Neural cell (in vitro differentiated cells): ENCODE data around the gene APOL4. TPM values are rescaled to one million over a fixed set of nuclear protein-coding genes. Genes with fewer than 3 reads are reported as not detected.

Source experiments
- H2AFZ ChIP-seq: fragments of 200-600, 300-800 bp; sonication (generic), shearing (Covaris generic); 2 replicates; pipeline ENCODE4 v1.6.0; 2014; ENCODE audit warnings: low read depth, mild to moderate bottlenecking, antibody characterized with exemption, low read length, moderate library complexity
- H3F3A ChIP-seq: fragments of 200-600 bp; shearing (Covaris generic); 2 replicates; pipeline ENCODE4 v1.6.1; 2016; ENCODE audit warnings: mild to moderate bottlenecking, moderate library complexity, mixed read lengths, antibody characterized with exemption, low read length; ENCODE audit not compliant: insufficient read depth, poor library complexity, severe bottlenecking
- H3K27ac ChIP-seq: fragments of 200-600, 300-800 bp; sonication (generic), shearing (Covaris generic); 2 replicates; pipeline ENCODE4 v1.5.1; 2014; ENCODE audit warnings: mild to moderate bottlenecking, low read length, moderate library complexity
- H3K27me3 ChIP-seq: fragments of 300-800, 200-600 bp; sonication (generic), shearing (Covaris generic); 2 replicates; pipeline ENCODE4 v1.6.0; 2014; ENCODE audit warnings: mild to moderate bottlenecking, low read depth, low read length, moderate library complexity; ENCODE audit not compliant: insufficient read depth
- H3K36me3 ChIP-seq: fragments of 300-800, 200-600 bp; sonication (generic), shearing (Covaris generic); 2 replicates; pipeline ENCODE4 v1.5.1; 2014; ENCODE audit warnings: mild to moderate bottlenecking, antibody characterized with exemption, low read length, moderate library complexity; ENCODE audit not compliant: insufficient read depth
- H3K4me2 ChIP-seq: fragments of 300-800, 200-600 bp; sonication (generic), shearing (Covaris generic); 2 replicates; pipeline ENCODE4 v1.6.0; 2014; ENCODE audit warnings: mild to moderate bottlenecking, low read length
- H3K4me3 ChIP-seq: fragments of 300-800, 200-600 bp; sonication (generic), shearing (Covaris generic); 2 replicates; pipeline ENCODE4 v1.5.1; 2014; ENCODE audit warnings: mild to moderate bottlenecking, low read length, moderate library complexity
- H3K79me2 ChIP-seq: fragments of 200-600 bp; shearing (Covaris generic); replicated peaks from 2 replicates; pipeline ENCODE4 v1.6.0; 2014; ENCODE audit warnings: mild to moderate bottlenecking, low read length, moderate library complexity; ENCODE audit not compliant: insufficient read depth
- H3K9ac ChIP-seq: fragments of 300-800, 200-600 bp; sonication (generic), shearing (Covaris generic); 2 replicates; pipeline ENCODE4 v1.6.1; 2016; ENCODE audit warnings: mild to moderate bottlenecking, low read length, mixed read lengths
- H3K9me2 ChIP-seq: fragments of 200-600 bp; shearing (Covaris generic); 2 replicates; pipeline ENCODE4 v1.6.1; 2016; ENCODE audit warnings: mild to moderate bottlenecking, low read length, mixed read lengths; ENCODE audit not compliant: insufficient read depth
- H3K9me3 ChIP-seq: fragments of 200-600, 300-800 bp; sonication (generic), shearing (Covaris generic); 2 replicates; pipeline ENCODE4 v1.6.1; 2016; ENCODE audit warnings: mild to moderate bottlenecking, mixed run types, low read length, moderate library complexity, mixed read lengths
- H4K20me1 ChIP-seq: fragments of 200-600 bp; shearing (Covaris generic); 2 replicates; pipeline ENCODE4 v1.6.1; 2016; ENCODE audit warnings: mild to moderate bottlenecking, mixed run types; ENCODE audit not compliant: insufficient read depth
- EP300 ChIP-seq: fragments of 450-650 bp; conservative IDR thresholded peaks from 2 replicates; pipeline ENCODE4 v1.6.1; 2014; ENCODE audit warnings: antibody characterized with exemption, mild to moderate bottlenecking, moderate library complexity; ENCODE audit not compliant: poor library complexity, severe bottlenecking
- EZH2 ChIP-seq: fragments of 200-600, 300-800 bp; shearing (Covaris generic), sonication (generic); IDR thresholded peaks from 2 replicates; pipeline ENCODE4 v1.6.1; 2014; ENCODE audit warnings: antibody characterized with exemption, low read length, borderline replicate concordance, mild to moderate bottlenecking; ENCODE audit not compliant: insufficient read depth, poor library complexity, severe bottlenecking
- MXI1 ChIP-seq: fragments of 450-650 bp; conservative IDR thresholded peaks from 2 replicates; pipeline ENCODE4 v1.6.1; 2014; ENCODE audit warnings: antibody characterized with exemption, mild to moderate bottlenecking; ENCODE audit not compliant: poor library complexity, severe bottlenecking
- POLR2AphosphoS5 ChIP-seq: IDR thresholded peaks from 2 replicates; pipeline ENCODE4 v1.6.1; 2012
- RAD21 ChIP-seq: fragments of 450-650 bp; conservative IDR thresholded peaks from 2 replicates; pipeline ENCODE4 v1.6.1; 2014; ENCODE audit warnings: antibody characterized with exemption, mild to moderate bottlenecking, moderate library complexity
- SMC3 ChIP-seq: fragments of 450-650 bp; conservative IDR thresholded peaks from 2 replicates; pipeline ENCODE4 v1.6.1; 2014; ENCODE audit warnings: antibody characterized with exemption, mild to moderate bottlenecking, moderate library complexity; ENCODE audit not compliant: poor library complexity
- TAF1 ChIP-seq: IDR thresholded peaks from 2 replicates; pipeline ENCODE4 v1.6.1; 2012; ENCODE audit warnings: low read depth
- polyA plus RNA-seq: library from polyadenylated mRNA; depleted of rRNA; stranded (reverse); fragments of >200 nt; gene quantifications from 2 replicates; pipeline ENCODE4 v1.2.3, GENCODE V29; 2014
- TF ChIP-seq, protein P1 (sequence below): fragments of 450-650 bp; IDR thresholded peaks from 2 replicates; pipeline ENCODE4 v1.5.1; 2014; ENCODE audit warnings: antibody characterized with exemption, mild to moderate bottlenecking, moderate library complexity; ENCODE audit not compliant: poor library complexity, severe bottlenecking
- TF ChIP-seq, protein P2 (sequence below): IDR thresholded peaks from 2 replicates; pipeline ENCODE4 v1.6.1; 2012; ENCODE audit warnings: borderline replicate concordance

Gene APOL4
- polyA plus RNA-seq, 1 donor from 2014 or later = not detected

- H3K36me3 ChIP-seq = no peaks in the 10 kb centered on the region
- no peak overlapping the region for H3K4me2 ChIP-seq
- H2AFZ ChIP-seq = no peak overlapping the region
- no peaks in the 10 kb centered on the region for H3K79me2 ChIP-seq
- no peaks in the 10 kb centered on the region for H3K9me3 ChIP-seq
- no peaks in the 10 kb centered on the region for H4K20me1 ChIP-seq
- no peak for TF ChIP-seq TAF1
- no peak for TF ChIP-seq SMC3
- TF ChIP-seq EP300 = no peak
- TF ChIP-seq, protein P1, sequence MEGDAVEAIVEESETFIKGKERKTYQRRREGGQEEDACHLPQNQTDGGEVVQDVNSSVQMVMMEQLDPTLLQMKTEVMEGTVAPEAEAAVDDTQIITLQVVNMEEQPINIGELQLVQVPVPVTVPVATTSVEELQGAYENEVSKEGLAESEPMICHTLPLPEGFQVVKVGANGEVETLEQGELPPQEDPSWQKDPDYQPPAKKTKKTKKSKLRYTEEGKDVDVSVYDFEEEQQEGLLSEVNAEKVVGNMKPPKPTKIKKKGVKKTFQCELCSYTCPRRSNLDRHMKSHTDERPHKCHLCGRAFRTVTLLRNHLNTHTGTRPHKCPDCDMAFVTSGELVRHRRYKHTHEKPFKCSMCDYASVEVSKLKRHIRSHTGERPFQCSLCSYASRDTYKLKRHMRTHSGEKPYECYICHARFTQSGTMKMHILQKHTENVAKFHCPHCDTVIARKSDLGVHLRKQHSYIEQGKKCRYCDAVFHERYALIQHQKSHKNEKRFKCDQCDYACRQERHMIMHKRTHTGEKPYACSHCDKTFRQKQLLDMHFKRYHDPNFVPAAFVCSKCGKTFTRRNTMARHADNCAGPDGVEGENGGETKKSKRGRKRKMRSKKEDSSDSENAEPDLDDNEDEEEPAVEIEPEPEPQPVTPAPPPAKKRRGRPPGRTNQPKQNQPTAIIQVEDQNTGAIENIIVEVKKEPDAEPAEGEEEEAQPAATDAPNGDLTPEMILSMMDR = no peak
- TF ChIP-seq MXI1 = no peak
- TF ChIP-seq, protein P2, sequence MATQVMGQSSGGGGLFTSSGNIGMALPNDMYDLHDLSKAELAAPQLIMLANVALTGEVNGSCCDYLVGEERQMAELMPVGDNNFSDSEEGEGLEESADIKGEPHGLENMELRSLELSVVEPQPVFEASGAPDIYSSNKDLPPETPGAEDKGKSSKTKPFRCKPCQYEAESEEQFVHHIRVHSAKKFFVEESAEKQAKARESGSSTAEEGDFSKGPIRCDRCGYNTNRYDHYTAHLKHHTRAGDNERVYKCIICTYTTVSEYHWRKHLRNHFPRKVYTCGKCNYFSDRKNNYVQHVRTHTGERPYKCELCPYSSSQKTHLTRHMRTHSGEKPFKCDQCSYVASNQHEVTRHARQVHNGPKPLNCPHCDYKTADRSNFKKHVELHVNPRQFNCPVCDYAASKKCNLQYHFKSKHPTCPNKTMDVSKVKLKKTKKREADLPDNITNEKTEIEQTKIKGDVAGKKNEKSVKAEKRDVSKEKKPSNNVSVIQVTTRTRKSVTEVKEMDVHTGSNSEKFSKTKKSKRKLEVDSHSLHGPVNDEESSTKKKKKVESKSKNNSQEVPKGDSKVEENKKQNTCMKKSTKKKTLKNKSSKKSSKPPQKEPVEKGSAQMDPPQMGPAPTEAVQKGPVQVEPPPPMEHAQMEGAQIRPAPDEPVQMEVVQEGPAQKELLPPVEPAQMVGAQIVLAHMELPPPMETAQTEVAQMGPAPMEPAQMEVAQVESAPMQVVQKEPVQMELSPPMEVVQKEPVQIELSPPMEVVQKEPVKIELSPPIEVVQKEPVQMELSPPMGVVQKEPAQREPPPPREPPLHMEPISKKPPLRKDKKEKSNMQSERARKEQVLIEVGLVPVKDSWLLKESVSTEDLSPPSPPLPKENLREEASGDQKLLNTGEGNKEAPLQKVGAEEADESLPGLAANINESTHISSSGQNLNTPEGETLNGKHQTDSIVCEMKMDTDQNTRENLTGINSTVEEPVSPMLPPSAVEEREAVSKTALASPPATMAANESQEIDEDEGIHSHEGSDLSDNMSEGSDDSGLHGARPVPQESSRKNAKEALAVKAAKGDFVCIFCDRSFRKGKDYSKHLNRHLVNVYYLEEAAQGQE = no peak
- TF ChIP-seq RAD21 = no peak
- no peak for TF ChIP-seq EZH2
- no peak for TF ChIP-seq POLR2AphosphoS5
- H3F3A ChIP-seq = no peaks in the 10 kb centered on the region
- H3K9me2 ChIP-seq = no peaks in the 10 kb centered on the region
- no peak overlapping the region for H3K9ac ChIP-seq
- H3K27me3 ChIP-seq = no peaks in the 10 kb centered on the region
- H3K4me3 ChIP-seq = no peak overlapping the region
- no peak overlapping the region for H3K27ac ChIP-seq
These were observed 24.6 kb upstream of the APOL4 start for GRCh38 chr22:36226189-36226588.

- Histone ChIP-seq H3K9me2 (no peaks in the 10 kb centered on the region), H3F3A (no peaks in the 10 kb centered on the region), H4K20me1 (no peaks in the 10 kb centered on the region), H3K9ac (no peak overlapping the region), H3K27ac (no peak overlapping the region), H3K27me3 (no peaks in the 10 kb centered on the region), H3K4me2 (no peak overlapping the region), H3K36me3 (no peaks in the 10 kb centered on the region), H3K79me2 (no peaks in the 10 kb centered on the region), H3K4me3 (no peak overlapping the region), H2AFZ (no peak overlapping the region), H3K9me3 (no peaks in the 10 kb centered on the region)
- TF ChIP-seq, protein P2 = no peak
- TF ChIP-seq, protein P1 = no peak
- TF ChIP-seq EP300 (no peak), EZH2 (no peak), MXI1 (no peak), RAD21 (no peak), TAF1 (no peak), POLR2AphosphoS5 (no peak), SMC3 (no peak)
These were observed 23.8 kb upstream of the APOL4 start for GRCh38 chr22:36225333-36225922.
